ENCODE measurements around the gene PANX2. TPM values are rescaled to one million over a fixed set of nuclear protein-coding genes. Genes with fewer than 3 reads are reported as not detected.

PANX2 gene
- total and polyA plus RNA-seq, 8 donors: 0.25 to 1.8 (median 1.1) TPM; not detected in 3

DNA sequence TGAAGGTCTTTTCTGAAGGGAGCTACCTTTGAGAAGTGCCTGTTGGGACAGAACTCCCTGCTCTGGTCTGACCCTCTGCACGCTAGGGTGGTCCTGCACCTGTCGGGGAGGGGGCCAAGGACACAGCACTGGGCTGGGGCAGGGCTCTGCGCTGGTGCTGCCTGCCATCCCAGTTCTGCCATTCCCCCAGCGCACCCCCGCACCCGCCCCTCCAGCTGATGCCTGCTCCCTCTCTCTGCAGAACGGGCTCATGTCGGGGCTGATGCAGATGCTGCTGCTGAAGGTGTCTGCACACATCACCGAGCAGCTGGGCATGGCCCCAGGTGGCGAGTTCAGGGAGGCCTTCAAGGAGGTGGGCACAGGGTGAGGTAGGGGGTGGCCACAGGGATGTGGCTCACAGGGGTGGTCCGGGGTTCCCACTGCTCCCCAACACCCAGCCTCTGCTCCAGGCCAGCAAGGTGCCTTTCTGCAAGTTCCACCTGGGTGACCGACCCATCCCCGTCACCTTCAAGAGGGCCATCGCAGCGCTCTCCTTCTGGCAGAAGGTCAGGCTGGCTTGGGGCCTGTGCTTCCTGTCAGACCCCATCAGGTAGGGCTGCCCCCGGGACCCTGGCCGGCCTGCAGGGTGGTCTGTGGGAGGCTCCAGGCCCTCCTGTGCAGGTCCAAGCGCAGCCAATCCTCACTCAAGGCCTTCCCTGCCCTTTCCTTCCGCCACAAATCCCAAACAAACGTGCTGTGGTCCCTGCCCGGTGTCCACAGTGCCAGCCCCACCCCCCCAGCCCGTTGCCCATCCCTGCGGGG is 26.7 kb downstream of the PANX2 start:
- H3K9me3 ChIP-seq: no peaks in the 10 kb centered on the region
- H3K27me3 ChIP-seq: no peaks in the 10 kb centered on the region
- H3K4me1 ChIP-seq: peaks cover 26 to 43% (median 33%) of the 10 kb centered on the region in 4 donors
- no peak overlapping the region for H3K27ac ChIP-seq
- H3K4me3 ChIP-seq: no peak overlapping the region
- intact Hi-C loops (cut with DNase I; ENCODE audit: low total_unique reads): no loop called here
- WGBS, 5 donors: 87 to 91% (median 90%) methylated on average over 4 to 23 of the region's 23 CpGs
- TF ChIP-seq POLR2AphosphoS5 (IDR thresholded peaks at IDR 0.05): no peak
- no peak for TF ChIP-seq POLR2A (IDR thresholded peaks at IDR 0.05)
- no peak for TF ChIP-seq EP300 (IDR thresholded peaks at IDR 0.05)
- TF ChIP-seq, protein P1, sequence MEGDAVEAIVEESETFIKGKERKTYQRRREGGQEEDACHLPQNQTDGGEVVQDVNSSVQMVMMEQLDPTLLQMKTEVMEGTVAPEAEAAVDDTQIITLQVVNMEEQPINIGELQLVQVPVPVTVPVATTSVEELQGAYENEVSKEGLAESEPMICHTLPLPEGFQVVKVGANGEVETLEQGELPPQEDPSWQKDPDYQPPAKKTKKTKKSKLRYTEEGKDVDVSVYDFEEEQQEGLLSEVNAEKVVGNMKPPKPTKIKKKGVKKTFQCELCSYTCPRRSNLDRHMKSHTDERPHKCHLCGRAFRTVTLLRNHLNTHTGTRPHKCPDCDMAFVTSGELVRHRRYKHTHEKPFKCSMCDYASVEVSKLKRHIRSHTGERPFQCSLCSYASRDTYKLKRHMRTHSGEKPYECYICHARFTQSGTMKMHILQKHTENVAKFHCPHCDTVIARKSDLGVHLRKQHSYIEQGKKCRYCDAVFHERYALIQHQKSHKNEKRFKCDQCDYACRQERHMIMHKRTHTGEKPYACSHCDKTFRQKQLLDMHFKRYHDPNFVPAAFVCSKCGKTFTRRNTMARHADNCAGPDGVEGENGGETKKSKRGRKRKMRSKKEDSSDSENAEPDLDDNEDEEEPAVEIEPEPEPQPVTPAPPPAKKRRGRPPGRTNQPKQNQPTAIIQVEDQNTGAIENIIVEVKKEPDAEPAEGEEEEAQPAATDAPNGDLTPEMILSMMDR (IDR thresholded peaks at IDR 0.05): no peak
- H3K36me3 ChIP-seq: peaks cover 29 to 65% (median 60%) of the 10 kb centered on the region in 4 donors
- no peak for DNase-seq

DNA sequence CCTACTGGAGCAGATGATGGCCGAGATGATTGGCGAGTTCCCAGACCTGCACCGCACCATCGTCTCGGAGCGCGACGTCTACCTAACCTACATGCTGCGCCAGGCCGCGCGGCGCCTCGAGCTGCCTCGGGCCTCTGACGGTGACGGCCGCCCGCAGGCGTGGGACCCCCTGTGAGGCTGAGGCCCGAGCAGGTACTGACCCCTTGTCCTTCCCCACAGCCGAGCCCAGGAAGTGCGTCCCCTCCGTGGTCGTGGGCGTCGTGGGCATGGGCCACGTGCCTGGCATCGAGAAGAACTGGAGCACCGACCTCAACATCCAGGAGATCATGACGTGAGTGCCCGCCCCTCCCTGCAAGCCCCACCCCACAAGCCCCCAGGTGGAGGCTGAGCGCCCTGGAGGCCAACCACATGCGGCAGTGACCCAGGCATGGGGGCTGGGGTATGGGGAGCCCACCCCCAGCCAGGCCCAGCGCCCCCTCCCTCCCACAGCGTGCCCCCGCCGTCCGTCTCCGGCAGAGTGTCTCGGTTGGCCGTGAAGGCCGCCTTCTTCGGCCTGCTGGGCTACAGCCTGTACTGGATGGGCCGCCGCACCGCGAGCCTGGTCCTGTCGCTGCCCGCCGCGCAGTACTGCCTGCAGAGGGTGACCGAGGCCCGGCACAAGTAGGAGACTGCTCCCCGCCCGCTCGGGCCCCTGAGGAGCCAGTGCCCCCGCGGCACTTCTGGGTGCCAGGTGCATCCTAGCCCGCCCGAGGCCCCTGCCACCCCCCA is 27.5 kb downstream of the PANX2 start:
- Histone ChIP-seq H3K9me3 (no peaks in the 10 kb centered on the region), H3K27me3 (no peaks in the 10 kb centered on the region), H3K36me3 (peaks cover 29 to 65% (median 61%) of the 10 kb centered on the region in 4 donors), H3K4me1 (peaks cover 17 to 43% (median 32%) of the 10 kb centered on the region in 4 donors), H3K4me3 (no peak overlapping the region), H3K27ac (no peak overlapping the region)
- TF ChIP-seq POLR2A (IDR thresholded peaks at IDR 0.05) (no peak), EP300 (IDR thresholded peaks at IDR 0.05) (no peak), POLR2AphosphoS5 (IDR thresholded peaks at IDR 0.05) (no peak)
- TF ChIP-seq, protein P1 (IDR thresholded peaks at IDR 0.05): no peak
- WGBS, 5 donors: 92 to 96% (median 92%) methylated on average over 15 to 61 of the region's 61 CpGs
- intact Hi-C loops (cut with DNase I; ENCODE audit: low total_unique reads): no loop called here
- DNase-seq: no peak

DNA sequence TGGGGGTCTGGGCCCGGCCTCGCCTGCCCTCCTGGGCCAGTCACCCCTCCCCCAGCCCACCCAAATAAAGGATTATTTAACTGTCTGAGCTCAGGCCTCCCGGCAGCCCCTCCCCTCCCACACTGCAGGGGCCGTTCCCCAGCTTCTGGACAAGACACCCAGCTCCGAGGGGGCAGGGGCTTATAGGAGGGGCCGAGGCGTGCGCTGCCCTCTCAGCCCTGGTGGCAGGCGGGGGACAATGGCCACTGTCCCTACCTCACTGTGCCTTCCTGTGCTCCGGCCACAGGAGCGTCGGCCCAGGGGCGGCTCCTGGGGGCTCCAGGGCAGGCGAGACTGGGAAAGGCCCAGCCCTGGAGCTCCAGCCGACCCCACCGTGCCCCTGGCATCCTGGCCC is 28.1 kb downstream of the PANX2 start:
- intact Hi-C loops (cut with DNase I; ENCODE audit: low total_unique reads): no loop called here
- no peaks in the 10 kb centered on the region for H3K27me3 ChIP-seq
- 89 to 94% (median 91%) methylated on average over 10 to 16 of the region's 16 CpGs for WGBS, 5 donors
- H3K4me3 ChIP-seq: no peak overlapping the region
- H3K36me3 ChIP-seq: peaks cover 28 to 65% (median 58%) of the 10 kb centered on the region in 4 donors
- no peak for DNase-seq
- H3K9me3 ChIP-seq: no peaks in the 10 kb centered on the region
- peaks cover 17 to 42% (median 29%) of the 10 kb centered on the region in 4 donors for H3K4me1 ChIP-seq
- H3K27ac ChIP-seq: no peak overlapping the region
- TF ChIP-seq EP300 (IDR thresholded peaks at IDR 0.05) (no peak), POLR2AphosphoS5 (IDR thresholded peaks at IDR 0.05) (no peak), POLR2A (IDR thresholded peaks at IDR 0.05) (no peak)
- TF ChIP-seq, protein P1 (IDR thresholded peaks at IDR 0.05): no peak

DNA sequence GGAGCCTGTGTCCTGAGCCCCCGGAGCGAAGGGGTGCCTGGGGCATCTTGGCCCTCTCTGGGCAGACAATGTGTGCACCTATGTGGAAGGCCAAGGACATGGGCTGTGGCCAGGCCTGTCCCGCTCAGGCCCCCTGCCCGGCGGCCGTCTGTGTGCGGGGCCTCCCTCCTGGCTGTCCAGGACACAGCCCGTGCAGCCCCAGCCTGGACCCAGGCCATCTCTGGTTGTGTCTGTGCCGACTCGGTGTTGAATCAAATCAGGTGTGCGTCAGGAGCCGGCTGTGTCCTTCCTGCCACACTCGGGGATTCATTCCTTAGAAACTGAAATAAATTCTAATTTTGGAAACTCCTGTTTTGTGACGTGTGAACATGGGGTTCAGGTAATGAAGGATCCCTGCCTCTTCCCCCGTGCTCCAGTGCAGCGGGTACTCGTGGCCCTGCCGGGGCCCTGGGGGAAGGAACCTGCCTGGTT is 28.8 kb downstream of the PANX2 start:
- peak overlapping the region in 2 of 4 donors; percentile 86 to 92 for H3K4me3 ChIP-seq
- H3K27ac ChIP-seq: peak overlapping the region in 3 of 5 donors; percentile 81 to 92 (median 90)
- 69 to 81% (median 73%) methylated on average over 14 to 18 of the region's 18 CpGs for WGBS, 5 donors
- intact Hi-C loops (cut with DNase I; ENCODE audit: low total_unique reads): no loop called here
- H3K36me3 ChIP-seq: peaks cover 21 to 60% (median 52%) of the 10 kb centered on the region in 4 donors
- TF ChIP-seq, protein P1 (IDR thresholded peaks at IDR 0.05): no peak
- TF ChIP-seq EP300 (IDR thresholded peaks at IDR 0.05) (no peak), POLR2A (IDR thresholded peaks at IDR 0.05) (no peak), POLR2AphosphoS5 (IDR thresholded peaks at IDR 0.05) (no peak)
- no peaks in the 10 kb centered on the region for H3K27me3 ChIP-seq
- DNase-seq: no peak
- H3K4me1 ChIP-seq: peaks cover 17 to 42% (median 30%) of the 10 kb centered on the region in 4 donors
- H3K9me3 ChIP-seq: no peaks in the 10 kb centered on the region
